B cell (primary cell): ENCODE measurements around the gene EDN1. TPM values are rescaled to one million over a fixed set of nuclear protein-coding genes. Genes with fewer than 3 reads are reported as not detected.

Source experiments
- ATAC-seq: fragments of 200-7000 bp; cut with Tn5 transposase; one replicate; pipeline ENCODE4 v1.10.0; 2021; ENCODE audit warnings: low read depth, mild to moderate bottlenecking, moderate number of reproducible peaks, moderate library complexity
- CTCF ChIA-PET: fragments of 350-600 bp; sonication (Branson Sonifier 250); formaldehyde crosslinking; loops from one replicate; lab custom pipeline; 2021; ENCODE audit warnings: antibody characterized with exemption, inconsistent platforms; lab: Charles Lee
- POLR2A ChIA-PET: fragments of 350-600 bp; sonication (Branson Sonifier 250); formaldehyde crosslinking; loops from one replicate; lab custom pipeline; 2021; ENCODE audit warnings: antibody characterized with exemption; lab: Charles Lee
- DNase-seq: peaks from one replicate; pipeline ENCODE4 v3.0.0; 2013
- H2AFZ ChIP-seq: 2 replicates; pipeline ENCODE4 v1.6.1; 2012; ENCODE audit warnings: mild to moderate bottlenecking, low read depth, low read length; ENCODE audit not compliant: insufficient read depth, poor library complexity, severe bottlenecking
- H3K27ac ChIP-seq, 2 donors: 1 replicate in 1 of 2; 2 replicates in 1 of 2; pipeline ENCODE4 v1.5.1; 2012 to 2013; ENCODE audit warnings: low read length in 2 of 2, mild to moderate bottlenecking in 2 of 2, moderate library complexity in 1 of 2
- H3K27me3 ChIP-seq, 4 experiments: fragments of 200-600 bp in 1 of 4; sonication (generic) in 1 of 4; replicated peaks in 1 of 4; 1 replicate in 2 of 4; 2 replicates in 2 of 4; pipeline versions ENCODE4 v1.6.1 to v1.7.0; 2013 to 2016; ENCODE audit warnings: low read length in 3 of 4, mild to moderate bottlenecking in 2 of 4, mixed read lengths in 1 of 4, moderate library complexity in 1 of 4; ENCODE audit not compliant: insufficient read depth in 4 of 4, control insufficient read depth in 3 of 4; ENCODE audit errors: control extremely low read depth in 1 of 4
- H3K36me3 ChIP-seq, 2 experiments: replicated peaks in 1 of 2; 1 replicate in 1 of 2; 2 replicates in 1 of 2; pipeline versions ENCODE4 v1.6.1 to v1.7.1; 2013; ENCODE audit warnings: low read length in 1 of 2; ENCODE audit not compliant: insufficient read depth in 2 of 2, control insufficient read depth in 1 of 2; ENCODE audit errors: control extremely low read depth in 1 of 2, extremely low read depth in 1 of 2
- H3K4me1 ChIP-seq, 2 donors: fragments of 200-600 bp in 1 of 2; sonication (generic) in 1 of 2; 1 replicate in 1 of 2; 2 replicates in 1 of 2; pipeline versions ENCODE4 v1.5.1 to v1.6.1; 2013 to 2017; ENCODE audit warnings: low read length in 2 of 2; ENCODE audit not compliant: control insufficient read depth in 2 of 2, insufficient read depth in 2 of 2
- H3K4me2 ChIP-seq: replicated peaks from 2 replicates; pipeline ENCODE3; 2012; ENCODE audit warnings: mild to moderate bottlenecking, low read depth, low read length; ENCODE audit not compliant: poor library complexity, severe bottlenecking
- H3K4me3 ChIP-seq, 5 experiments: fragments of 200-600 bp in 1 of 5; sonication (generic) in 1 of 5; 1 replicate in 3 of 5; 2 replicates in 2 of 5; pipeline versions ENCODE4 v1.5.1 to v1.7.0; 2011 to 2016; ENCODE audit warnings: low read length in 4 of 5, mild to moderate bottlenecking in 4 of 5, low read depth in 2 of 5, control low read depth in 1 of 5, moderate library complexity in 1 of 5; ENCODE audit not compliant: insufficient read depth in 1 of 5; ENCODE audit errors: control extremely low read depth in 1 of 5, extremely low read depth in 1 of 5
- H3K79me2 ChIP-seq: fragments of 200-600 bp; sonication (generic); one replicate; pipeline ENCODE4 v1.6.0; 2016; ENCODE audit warnings: low read length; ENCODE audit not compliant: control insufficient read depth, insufficient read depth
- H3K9ac ChIP-seq: fragments of 200-600 bp; sonication (generic); 2 replicates; pipeline ENCODE4 v1.6.1; 2017; ENCODE audit warnings: mild to moderate bottlenecking, low read length, moderate library complexity
- H3K9me3 ChIP-seq, 3 donors: one replicate each; pipeline versions ENCODE4 v1.6.1 to v1.7.1; 2013; ENCODE audit warnings: low read length in 2 of 3; ENCODE audit not compliant: control insufficient read depth in 2 of 3, insufficient read depth in 1 of 3; ENCODE audit errors: control extremely low read depth in 1 of 3
- H4K20me1 ChIP-seq: 2 replicates; pipeline ENCODE4 v1.6.0; 2012; ENCODE audit warnings: mild to moderate bottlenecking, low read length; ENCODE audit not compliant: insufficient read depth, control insufficient read depth, poor library complexity, severe bottlenecking
- H3K27ac Mint-ChIP-seq: one replicate; pipeline ENCODE4 v1.8.0; 2021; ENCODE audit warnings: mixed read lengths
- H3K27me3 Mint-ChIP-seq: one replicate; pipeline ENCODE4 v1.8.0; 2021; ENCODE audit warnings: mixed read lengths
- H3K4me1 Mint-ChIP-seq: one replicate; pipeline ENCODE4 v1.8.0; 2021; ENCODE audit warnings: mixed read lengths
- H3K4me3 Mint-ChIP-seq: one replicate; pipeline ENCODE4 v1.8.0; 2021; ENCODE audit warnings: mixed read lengths
- H3K9me3 Mint-ChIP-seq: one replicate; pipeline ENCODE4 v1.8.0; 2022; ENCODE audit warnings: mixed read lengths; ENCODE audit not compliant: insufficient read depth
- EZH2 ChIP-seq: IDR thresholded peaks from 2 replicates; pipeline ENCODE4 v1.6.1; 2012; ENCODE audit warnings: borderline replicate concordance, low read depth, mild to moderate bottlenecking, moderate library complexity, low read length; ENCODE audit not compliant: insufficient read depth, poor library complexity, severe bottlenecking
- WGBS: methylation state at CpG from one replicate; pipeline ENCODE4 v1.1.5; 2013; ENCODE audit warnings: missing lambda C conversion rate; ENCODE audit not compliant: insufficient coverage; 5-methylcytosine and 5-hydroxymethylcytosine counted together
- intact Hi-C: fragments of 100-400 bp; cut with micrococcal nuclease; formaldehyde crosslinking; loops from one replicate; pipeline ENCODE4 v1.10.0; 2022
- polyA plus RNA-seq: library from polyadenylated mRNA; depleted of rRNA; stranded (reverse); fragments of >200 nt; gene quantifications from 2 replicates; pipeline ENCODE4 v1.2.3, GENCODE V29; 2012
- total RNA-seq, 2 donors: library from RNA; stranded (reverse); fragments of 120-200 nt in 1 of 2; gene quantifications; 1 replicate in 1 of 2; 2 replicates in 1 of 2; pipeline versions ENCODE4 v1.2.3 to v1.2.4, GENCODE V29; 2013 to 2022
- TF ChIP-seq, protein P1 (sequence below): fragments of 200-600 bp; IDR thresholded peaks from one replicate; pipeline ENCODE4 v1.8.0; 2022; ENCODE audit warnings: antibody characterized with exemption, mild to moderate bottlenecking

The EDN1 gene
- total and polyA plus RNA-seq, 2 donors (not counting 1 experiment from before 2014, with no cell fraction given): 1.4 to 2.1 TPM

DNA sequence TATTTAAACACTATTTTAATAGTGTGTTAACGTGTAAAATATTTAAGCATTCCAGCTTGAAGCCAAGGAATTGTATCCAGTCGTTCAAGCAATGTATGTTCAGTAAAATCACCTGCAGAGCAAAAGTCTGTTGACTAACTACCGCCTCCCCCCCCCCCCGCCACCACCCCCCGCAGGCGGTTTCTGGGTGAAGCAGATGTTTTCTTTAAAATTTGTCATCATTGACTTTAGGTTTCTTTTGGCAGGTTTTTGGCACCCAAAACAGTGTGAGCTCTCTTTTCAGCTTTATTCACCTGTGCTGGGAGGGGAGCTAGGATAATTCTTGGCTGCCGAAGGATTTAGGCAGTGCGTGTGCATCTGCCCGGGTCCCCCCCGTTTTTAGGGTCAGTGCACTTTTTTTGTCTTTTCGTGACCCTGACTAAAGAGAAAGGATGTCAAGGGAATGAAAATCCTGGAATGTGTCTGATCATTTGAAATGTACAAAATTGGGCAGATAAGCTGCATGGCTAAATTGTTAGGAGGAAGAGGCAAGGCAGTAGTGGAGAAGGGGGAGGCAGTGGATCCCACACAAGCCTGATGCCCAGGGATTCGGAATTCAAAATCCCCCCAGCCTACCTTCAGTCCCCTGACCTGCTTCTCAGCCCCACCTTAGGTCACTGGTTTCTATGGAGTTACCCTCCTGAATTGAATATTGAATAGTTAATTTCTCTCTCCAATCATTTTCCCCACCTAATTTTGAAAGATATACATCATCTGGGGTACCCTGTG, 1.1 kb downstream of the EDN1 start:
- CTCF ChIA-PET: interaction anchor here (0.8 to 2.7 kb wide), 10 partner anchors 8 to 636 kb away, joined by 3 to 42 read pairs (median 8); no protein-coding TSS in a partner anchor
- no peak overlapping the region for H2AFZ ChIP-seq
- no peak overlapping the region for H3K27ac Mint-ChIP-seq
- DNase-seq: no peak
- H3K27ac ChIP-seq: no peak overlapping the region
- H4K20me1 ChIP-seq: no peaks in the 10 kb centered on the region
- POLR2A ChIA-PET: interaction anchor here (0.6 kb wide), 1 partner anchor 731 kb away, joined by 4 read pairs; no protein-coding TSS in a partner anchor
- H3K9ac ChIP-seq: no peak overlapping the region
- H3K36me3 ChIP-seq: no peaks in the 10 kb centered on the region
- peaks cover 7 to 14% of the 10 kb centered on the region in 2 donors for H3K4me1 ChIP-seq
- H3K9me3 ChIP-seq: no peaks in the 10 kb centered on the region
- no peak for ATAC-seq
- peaks cover 0 to 31% (median 18%) of the 10 kb centered on the region in 4 experiments for H3K27me3 ChIP-seq
- no peak overlapping the region for H3K4me3 ChIP-seq
- H3K27me3 Mint-ChIP-seq: peaks cover 47% of the 10 kb centered on the region
- H3K9me3 Mint-ChIP-seq: no peaks in the 10 kb centered on the region
- no peak for TF ChIP-seq EZH2
- TF ChIP-seq, protein P1, sequence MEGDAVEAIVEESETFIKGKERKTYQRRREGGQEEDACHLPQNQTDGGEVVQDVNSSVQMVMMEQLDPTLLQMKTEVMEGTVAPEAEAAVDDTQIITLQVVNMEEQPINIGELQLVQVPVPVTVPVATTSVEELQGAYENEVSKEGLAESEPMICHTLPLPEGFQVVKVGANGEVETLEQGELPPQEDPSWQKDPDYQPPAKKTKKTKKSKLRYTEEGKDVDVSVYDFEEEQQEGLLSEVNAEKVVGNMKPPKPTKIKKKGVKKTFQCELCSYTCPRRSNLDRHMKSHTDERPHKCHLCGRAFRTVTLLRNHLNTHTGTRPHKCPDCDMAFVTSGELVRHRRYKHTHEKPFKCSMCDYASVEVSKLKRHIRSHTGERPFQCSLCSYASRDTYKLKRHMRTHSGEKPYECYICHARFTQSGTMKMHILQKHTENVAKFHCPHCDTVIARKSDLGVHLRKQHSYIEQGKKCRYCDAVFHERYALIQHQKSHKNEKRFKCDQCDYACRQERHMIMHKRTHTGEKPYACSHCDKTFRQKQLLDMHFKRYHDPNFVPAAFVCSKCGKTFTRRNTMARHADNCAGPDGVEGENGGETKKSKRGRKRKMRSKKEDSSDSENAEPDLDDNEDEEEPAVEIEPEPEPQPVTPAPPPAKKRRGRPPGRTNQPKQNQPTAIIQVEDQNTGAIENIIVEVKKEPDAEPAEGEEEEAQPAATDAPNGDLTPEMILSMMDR: no peak
- peak overlapping the region; percentile 40 for H3K4me3 Mint-ChIP-seq
- intact Hi-C loops: loop anchor here (5.0 kb wide), 1 partner anchor 311 kb away; no protein-coding TSS in a partner anchor
- no peak overlapping the region for H3K4me2 ChIP-seq
- 64% methylated on average over 6 of the region's 12 CpGs for WGBS
- H3K79me2 ChIP-seq: no peaks in the 10 kb centered on the region
- H3K4me1 Mint-ChIP-seq: peaks cover 17% of the 10 kb centered on the region
